ENCODE results near the gene MIDN. TPM values are rescaled to one million over a fixed set of nuclear protein-coding genes. Genes with fewer than 3 reads are reported as not detected.

Gene MIDN
- total and polyA plus RNA-seq, 4 donors, result 39.7 to 185 (median 58.7) TPM

DNA sequence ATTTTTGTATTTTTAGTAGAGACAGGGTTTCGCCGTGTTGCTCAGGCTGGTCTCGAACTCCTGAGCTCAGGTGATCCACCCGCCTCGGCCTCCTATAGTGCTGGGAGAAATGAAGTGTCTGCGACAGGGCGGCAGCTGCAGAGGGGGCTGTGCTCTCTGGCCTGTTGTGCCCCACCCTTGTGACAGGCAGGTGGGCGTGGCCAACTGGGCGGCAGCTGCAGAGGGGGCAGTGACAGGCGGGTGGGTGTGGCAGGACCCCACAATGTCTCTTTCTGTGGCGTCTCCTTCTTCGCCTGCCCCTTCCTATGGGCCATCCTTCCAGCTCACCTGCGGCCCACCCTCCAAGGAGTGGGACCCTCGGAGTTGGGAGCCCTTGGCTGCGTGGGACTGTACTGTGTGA, 31.0 kb upstream of the MIDN start:
- H3K27ac ChIP-seq (ENCODE audit: low read depth in 1 of 2, low read length in 1 of 2), result no peak overlapping the region
- WGBS, 2 donors, result 87 to 91% methylated on average over 15 of the region's 15 CpGs
- no peak for ATAC-seq (ENCODE audit: insufficient read depth, low FRiP score)

DNA sequence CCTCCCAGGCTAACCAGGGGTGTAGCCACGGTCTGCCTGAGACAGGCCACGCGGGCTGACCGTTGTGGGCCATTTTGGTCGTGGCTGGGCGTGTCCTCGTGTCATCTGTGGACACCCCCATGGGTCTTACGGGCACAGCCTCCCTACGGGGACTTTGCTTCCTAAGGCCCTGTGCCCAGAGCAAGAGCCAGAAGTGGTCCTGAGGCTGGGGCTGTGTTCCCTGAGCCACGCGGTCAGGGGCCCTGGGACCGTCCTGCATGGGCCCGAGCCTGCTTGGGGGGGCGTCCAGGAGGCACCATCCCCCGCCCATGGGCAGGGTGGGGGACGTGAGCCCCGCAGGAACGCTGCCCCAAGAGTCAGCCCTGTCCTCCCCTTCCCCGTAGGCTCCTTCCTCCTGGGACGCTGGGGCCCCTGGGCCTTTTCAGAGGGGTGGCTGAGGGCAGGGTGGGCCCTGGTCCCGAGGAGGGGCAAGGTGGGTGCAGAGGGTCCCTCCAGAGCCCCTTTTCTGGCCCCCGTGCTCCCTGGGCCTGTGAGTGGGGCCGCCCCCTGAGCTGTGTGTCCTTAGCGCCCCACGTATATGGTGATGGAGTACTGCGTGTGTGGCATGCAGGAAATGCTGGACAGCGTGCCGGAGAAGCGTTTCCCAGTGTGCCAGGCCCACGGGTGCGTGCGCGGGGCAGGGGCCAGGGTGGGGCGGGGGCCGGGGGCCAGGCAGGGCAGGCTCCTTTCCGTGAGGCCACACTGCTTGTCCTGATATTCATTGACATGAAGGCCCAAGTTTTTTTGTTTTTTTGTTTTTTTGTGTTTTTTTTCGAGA, 29.4 kb upstream of the MIDN start:
- Histone ChIP-seq H3K9me3 (ENCODE audit: control insufficient read depth in 4 of 4, insufficient read depth in 3 of 4, low read length in 3 of 4) (no peaks in the 10 kb centered on the region), H3K4me3 (no peak overlapping the region), H3K27me3 (ENCODE audit: control insufficient read depth in 3 of 3, insufficient read depth in 3 of 3, low read length in 2 of 3) (no peaks in the 10 kb centered on the region), H3K27ac (ENCODE audit: low read depth in 1 of 2, low read length in 1 of 2) (peak overlapping the region in 1 of 2 donors; percentile 26), H3K9ac (ENCODE audit: insufficient read depth in 1 of 2, low read length in 2 of 2) (no peak overlapping the region), H3K4me1 (ENCODE audit: control insufficient read depth in 5 of 5, insufficient read depth in 5 of 5, low read length in 5 of 5) (peaks cover 0 to 18% (median 4%) of the 10 kb centered on the region in 5 donors), H3K36me3 (ENCODE audit: control insufficient read depth in 4 of 4, insufficient read depth in 4 of 4, low read length in 4 of 4) (peaks cover 0 to 36% (median 8%) of the 10 kb centered on the region in 4 donors)
- WGBS, 2 donors, result 89 to 91% methylated on average over 37 of the region's 37 CpGs
- no peak for ATAC-seq (ENCODE audit: insufficient read depth, low FRiP score)
- TF ChIP-seq, protein P1, sequence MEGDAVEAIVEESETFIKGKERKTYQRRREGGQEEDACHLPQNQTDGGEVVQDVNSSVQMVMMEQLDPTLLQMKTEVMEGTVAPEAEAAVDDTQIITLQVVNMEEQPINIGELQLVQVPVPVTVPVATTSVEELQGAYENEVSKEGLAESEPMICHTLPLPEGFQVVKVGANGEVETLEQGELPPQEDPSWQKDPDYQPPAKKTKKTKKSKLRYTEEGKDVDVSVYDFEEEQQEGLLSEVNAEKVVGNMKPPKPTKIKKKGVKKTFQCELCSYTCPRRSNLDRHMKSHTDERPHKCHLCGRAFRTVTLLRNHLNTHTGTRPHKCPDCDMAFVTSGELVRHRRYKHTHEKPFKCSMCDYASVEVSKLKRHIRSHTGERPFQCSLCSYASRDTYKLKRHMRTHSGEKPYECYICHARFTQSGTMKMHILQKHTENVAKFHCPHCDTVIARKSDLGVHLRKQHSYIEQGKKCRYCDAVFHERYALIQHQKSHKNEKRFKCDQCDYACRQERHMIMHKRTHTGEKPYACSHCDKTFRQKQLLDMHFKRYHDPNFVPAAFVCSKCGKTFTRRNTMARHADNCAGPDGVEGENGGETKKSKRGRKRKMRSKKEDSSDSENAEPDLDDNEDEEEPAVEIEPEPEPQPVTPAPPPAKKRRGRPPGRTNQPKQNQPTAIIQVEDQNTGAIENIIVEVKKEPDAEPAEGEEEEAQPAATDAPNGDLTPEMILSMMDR (IDR thresholded peaks at IDR 0.05; ENCODE audit: control extremely low read depth, extremely low read depth), result no peak
- no peak for DNase-seq

More for the DNA sequence above, 31.0 kb upstream of the MIDN start:
- Histone ChIP-seq H3K36me3 (ENCODE audit: control insufficient read depth in 4 of 4, insufficient read depth in 4 of 4, low read length in 4 of 4) (peaks cover 0 to 21% (median 6%) of the 10 kb centered on the region in 4 donors), H3K27me3 (ENCODE audit: control insufficient read depth in 3 of 3, insufficient read depth in 3 of 3, low read length in 2 of 3) (no peaks in the 10 kb centered on the region), H3K9ac (ENCODE audit: insufficient read depth in 1 of 2, low read length in 2 of 2) (no peak overlapping the region), H3K9me3 (ENCODE audit: control insufficient read depth in 4 of 4, insufficient read depth in 3 of 4, low read length in 3 of 4) (no peaks in the 10 kb centered on the region), H3K4me1 (ENCODE audit: control insufficient read depth in 5 of 5, insufficient read depth in 5 of 5, low read length in 5 of 5) (peaks cover 0 to 21% (median 8%) of the 10 kb centered on the region in 5 donors), H3K4me3 (no peak overlapping the region)
- no peak for DNase-seq
- TF ChIP-seq, protein P1 (IDR thresholded peaks at IDR 0.05; ENCODE audit: control extremely low read depth, extremely low read depth), result no peak

DNA sequence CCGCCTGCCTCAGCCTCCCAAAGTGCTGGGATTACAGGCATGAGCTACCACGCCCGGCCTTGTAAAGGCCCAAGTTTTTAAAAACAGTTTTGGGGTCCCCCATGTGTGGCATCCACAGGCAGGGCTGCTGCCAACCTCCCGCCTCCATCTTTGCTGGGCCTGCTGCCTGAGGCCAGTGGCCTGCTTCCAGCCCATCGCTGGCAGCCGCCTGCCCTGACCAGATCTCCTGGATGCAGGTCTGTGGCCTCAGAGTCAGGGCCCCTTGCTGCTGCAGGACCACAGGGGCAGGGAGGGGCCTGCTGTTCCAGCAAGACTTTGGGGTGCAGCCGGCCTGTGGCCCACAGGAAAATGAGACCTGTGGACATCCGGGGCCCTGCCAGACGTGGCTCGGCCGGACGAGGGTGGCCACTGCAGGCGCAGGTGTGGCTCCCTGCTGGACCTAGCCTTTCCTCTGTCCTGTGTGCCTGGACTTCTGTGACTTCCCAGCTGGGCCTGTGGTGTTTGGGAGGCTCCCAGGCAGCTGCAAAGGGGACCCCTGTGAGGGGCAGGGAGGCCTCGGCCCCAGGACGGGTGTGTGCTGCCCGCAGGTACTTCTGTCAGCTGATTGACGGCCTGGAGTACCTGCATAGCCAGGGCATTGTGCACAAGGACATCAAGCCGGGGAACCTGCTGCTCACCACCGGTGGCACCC, 28.5 kb upstream of the MIDN start:
- peaks cover 0 to 42% (median 10%) of the 10 kb centered on the region in 4 donors for H3K36me3 ChIP-seq (ENCODE audit: control insufficient read depth in 4 of 4, insufficient read depth in 4 of 4, low read length in 4 of 4)
- no peaks in the 10 kb centered on the region for H3K9me3 ChIP-seq (ENCODE audit: control insufficient read depth in 4 of 4, insufficient read depth in 3 of 4, low read length in 3 of 4)
- H3K9ac ChIP-seq (ENCODE audit: insufficient read depth in 1 of 2, low read length in 2 of 2), result no peak overlapping the region
- no peak for ATAC-seq (ENCODE audit: insufficient read depth, low FRiP score)
- H3K4me3 ChIP-seq, result no peak overlapping the region
- peaks cover 0 to 11% (median 1%) of the 10 kb centered on the region in 5 donors for H3K4me1 ChIP-seq (ENCODE audit: control insufficient read depth in 5 of 5, insufficient read depth in 5 of 5, low read length in 5 of 5)
- DNase-seq, result no peak
- no peaks in the 10 kb centered on the region for H3K27me3 ChIP-seq (ENCODE audit: control insufficient read depth in 3 of 3, insufficient read depth in 3 of 3, low read length in 2 of 3)
- 94 to 96% methylated on average over 19 of the region's 19 CpGs for WGBS, 2 donors
- no peak overlapping the region for H3K27ac ChIP-seq (ENCODE audit: low read depth in 1 of 2, low read length in 1 of 2)
- TF ChIP-seq, protein P1 (IDR thresholded peaks at IDR 0.05; ENCODE audit: control extremely low read depth, extremely low read depth), result no peak
